GM21737 (cell line): Measurements from ENCODE around the gene TMEM14B.
"Not testable (repeated sequence)": the region's sequence is repeated elsewhere in the genome, so short reads cannot be mapped to it uniquely, and the experiment has no call there.

Experiments used
- ATAC-seq: cut with Tn5 transposase; IDR thresholded peaks from one replicate; pipeline ENCODE4 v1.9.1; 2021; ENCODE audit warnings: mild to moderate bottlenecking, moderate library complexity; ENCODE audit not compliant: unreplicated experiment

TMEM14B gene

DNA sequence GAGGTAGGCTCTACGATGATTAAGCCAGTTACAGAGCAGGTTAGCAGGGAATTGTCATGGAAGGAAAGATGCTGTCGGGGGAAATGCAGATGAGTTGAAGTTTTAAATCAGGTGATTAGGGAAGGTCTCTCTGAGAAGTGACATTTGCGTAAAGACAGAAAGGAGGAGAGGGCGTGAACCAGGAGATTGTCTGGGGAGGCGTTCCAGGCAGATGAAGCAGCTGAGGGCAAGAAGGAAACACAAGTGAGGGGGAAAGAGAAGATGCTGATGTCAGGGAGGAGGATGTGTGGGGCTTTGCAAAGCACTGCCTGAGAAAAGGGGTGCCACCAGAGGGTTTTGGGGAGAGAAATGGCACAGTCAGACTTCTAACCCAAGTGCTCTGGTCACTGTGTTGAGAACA, 2.5 kb upstream of the TMEM14B start:
- ATAC-seq = no peak

DNA sequence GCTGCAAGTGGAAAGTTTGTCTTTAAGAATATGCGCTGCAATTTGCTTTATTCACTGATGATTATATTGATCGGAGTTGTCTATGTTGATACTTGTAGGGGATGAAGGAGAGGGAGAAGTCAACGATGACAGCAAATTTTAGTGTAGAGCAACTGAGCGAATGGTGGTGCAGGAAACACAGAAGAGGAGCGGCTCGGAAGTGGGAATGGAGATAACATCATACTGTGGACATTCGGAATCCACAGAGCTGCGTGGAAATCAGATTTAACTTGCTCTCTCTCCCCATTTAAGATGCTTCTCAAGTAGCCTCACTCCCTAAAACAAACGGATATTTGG, 722 bp upstream of the TMEM14B start:
- ATAC-seq = no peak

- ATAC-seq = no peak
These were observed 2.1 kb downstream of the TMEM14B start for GRCh38 chr6:10749734-10750133.

- ATAC-seq = not testable (repeated sequence)
These were observed 3.0 kb downstream of the TMEM14B start for GRCh38 chr6:10750568-10750967.

DNA sequence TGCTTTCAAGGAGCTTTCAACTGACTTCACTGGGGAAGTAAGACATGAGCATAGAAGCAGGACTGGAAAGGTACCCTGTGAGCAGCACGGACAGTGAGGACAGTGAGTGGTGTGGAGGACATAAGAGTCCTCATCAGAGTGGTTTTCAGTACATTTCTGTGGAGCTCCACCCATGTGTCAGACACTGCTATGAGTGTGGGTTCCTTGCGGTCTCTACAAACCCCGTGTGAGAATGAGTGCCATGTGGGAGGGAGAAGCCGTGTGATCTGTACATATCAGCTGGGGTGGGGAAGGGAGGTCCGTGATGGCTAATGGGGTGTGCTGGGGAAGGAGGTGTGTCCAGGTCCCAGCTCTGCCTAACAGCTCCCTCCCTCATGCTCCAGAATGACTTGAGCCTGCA, 4.2 kb downstream of the TMEM14B start:
- ATAC-seq = not testable (repeated sequence)

DNA sequence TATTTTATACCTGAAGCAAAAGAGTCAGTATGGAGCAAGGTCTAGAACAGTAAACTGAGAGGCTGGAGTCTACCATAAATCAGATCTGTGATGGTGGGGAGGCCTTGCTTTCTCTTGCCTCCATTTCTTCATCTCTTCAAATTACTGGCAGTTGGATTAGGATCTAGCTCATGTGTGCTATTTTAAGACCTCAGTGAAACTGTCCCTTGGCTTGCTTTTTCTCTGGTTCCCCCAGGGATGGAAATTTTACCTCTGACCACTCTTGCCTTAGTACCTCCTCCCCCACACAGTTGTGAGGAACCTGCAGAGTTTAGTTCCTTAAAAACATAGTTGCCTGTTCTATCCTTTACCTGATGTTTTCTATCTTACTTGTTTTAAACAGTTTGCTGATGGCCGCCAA, 8.5 kb downstream of the TMEM14B start:
- no peak for ATAC-seq

DNA sequence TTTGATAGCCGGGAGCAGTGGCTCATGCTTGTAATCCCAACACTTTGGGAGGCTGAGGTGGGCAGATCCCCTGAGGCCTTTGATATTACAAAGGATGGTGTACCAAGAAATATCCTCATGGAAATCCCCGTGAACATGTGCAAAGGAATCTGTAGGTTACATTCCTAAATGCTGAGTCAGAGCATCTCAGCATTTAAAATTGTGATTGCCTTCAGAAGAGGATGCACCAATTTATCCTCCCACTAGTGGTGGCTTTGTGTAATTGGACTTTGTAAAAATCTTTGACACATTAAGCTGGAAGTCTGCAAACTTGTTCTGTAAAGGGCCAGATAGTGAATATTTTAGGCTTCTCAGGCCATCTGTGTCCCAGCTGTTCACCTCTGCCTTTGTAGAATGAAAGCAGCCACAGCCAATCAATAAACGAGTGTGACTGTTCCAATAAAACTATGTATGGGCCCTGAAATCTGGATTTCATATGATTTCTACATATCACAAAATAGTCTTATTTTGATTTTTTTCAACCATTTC, 11.8 kb downstream of the TMEM14B start:
- no peak for ATAC-seq

GRCh38 chr6:10759884-10760329, 12.3 kb downstream of the TMEM14B start:
- ATAC-seq = no peak

- ATAC-seq = no peak
These were observed 15.4 kb downstream of the TMEM14B start for GRCh38 chr6:10763006-10763405.

DNA sequence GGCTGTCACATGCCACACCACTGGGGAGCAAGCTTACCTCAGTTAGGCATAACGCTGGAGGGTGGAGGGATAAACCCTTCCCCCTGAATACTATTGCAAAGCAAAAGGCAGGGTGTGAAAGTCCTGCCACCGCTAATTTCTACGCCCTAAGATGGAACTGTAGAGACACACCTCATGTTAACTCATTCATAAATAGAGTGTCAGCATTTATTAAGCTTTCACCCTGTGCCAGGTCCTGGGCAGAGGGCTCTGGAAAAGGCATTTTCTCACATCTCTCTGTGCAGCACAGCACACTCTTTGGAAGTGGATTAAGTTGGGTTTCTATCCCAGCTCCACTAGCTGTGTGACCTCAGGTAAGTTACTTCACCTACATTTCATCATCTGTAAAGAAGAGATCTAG, 21.8 kb downstream of the TMEM14B start:
- no peak for ATAC-seq

- no peak for ATAC-seq
These were observed 23.8 kb downstream of the TMEM14B start for GRCh38 chr6:10771371-10771894.

DNA sequence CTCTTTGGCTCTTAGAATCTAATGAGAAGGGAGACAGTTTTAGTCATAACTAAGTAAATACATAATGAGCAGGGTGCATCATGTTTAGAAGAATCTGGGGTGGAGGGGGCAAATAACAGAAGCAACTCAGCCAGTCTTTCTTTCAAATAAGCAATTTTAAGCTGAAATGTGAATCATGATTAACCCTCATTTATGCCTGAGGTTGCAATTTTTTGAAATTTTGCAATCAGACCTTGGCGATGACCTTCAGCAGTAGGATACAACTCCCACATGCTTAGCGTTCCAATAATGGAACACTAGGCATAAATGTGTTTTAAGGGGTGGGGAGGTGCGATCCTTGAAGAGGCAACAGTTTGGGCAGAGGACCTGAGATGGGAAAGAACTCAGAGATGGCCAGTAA, 30.6 kb downstream of the TMEM14B start:
- ATAC-seq = no peak

DNA sequence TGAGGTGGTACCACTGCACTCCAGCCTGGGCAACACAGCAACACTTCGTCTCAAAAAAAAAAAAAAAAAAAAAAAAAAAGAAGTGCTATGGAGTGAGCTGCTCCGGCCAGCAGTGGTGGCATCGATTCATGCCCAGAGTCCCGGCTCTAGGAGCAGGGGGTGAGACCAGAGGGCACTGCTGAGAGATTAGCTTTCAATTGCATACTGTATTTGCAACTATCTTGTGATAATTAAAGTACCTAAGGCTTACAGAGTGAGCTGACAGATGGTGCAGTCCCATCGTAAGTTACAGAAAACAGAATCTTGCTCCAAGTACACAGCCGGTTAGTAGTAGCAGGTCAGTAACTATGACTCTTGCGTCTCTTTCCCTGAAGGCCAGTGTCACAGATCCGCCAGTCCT, 31.5 kb downstream of the TMEM14B start:
- ATAC-seq = no peak

- no peak for ATAC-seq
These were observed 44.1 kb downstream of the TMEM14B start for GRCh38 chr6:10791673-10792072.

GRCh38 chr6:10792101-10792500, 44.5 kb downstream of the TMEM14B start:
- no peak for ATAC-seq

DNA sequence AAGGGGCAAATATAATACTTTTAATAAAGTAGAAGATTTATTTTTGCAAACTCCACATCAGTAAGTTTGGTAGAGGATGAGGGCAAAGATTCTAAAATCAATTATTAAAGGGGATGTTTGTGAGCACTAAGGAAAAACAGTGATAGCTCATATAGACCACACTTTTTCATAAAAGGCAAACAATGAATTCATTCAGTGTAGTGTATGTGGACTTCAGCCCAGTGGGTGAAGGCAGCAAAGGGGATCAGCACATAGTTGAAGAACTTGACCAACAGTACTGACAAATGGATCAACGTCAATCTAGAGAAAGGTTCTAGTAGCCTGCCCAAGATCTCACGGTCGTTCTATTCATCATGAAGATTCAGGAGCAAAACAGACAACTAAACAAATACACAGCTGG, 45.4 kb downstream of the TMEM14B start:
- ATAC-seq = no peak

- ATAC-seq = no peak
These were observed 46.1 kb downstream of the TMEM14B start for GRCh38 chr6:10793695-10794094.

- no peak for ATAC-seq
These were observed 46.6 kb downstream of the TMEM14B start for GRCh38 chr6:10794239-10794638.

DNA sequence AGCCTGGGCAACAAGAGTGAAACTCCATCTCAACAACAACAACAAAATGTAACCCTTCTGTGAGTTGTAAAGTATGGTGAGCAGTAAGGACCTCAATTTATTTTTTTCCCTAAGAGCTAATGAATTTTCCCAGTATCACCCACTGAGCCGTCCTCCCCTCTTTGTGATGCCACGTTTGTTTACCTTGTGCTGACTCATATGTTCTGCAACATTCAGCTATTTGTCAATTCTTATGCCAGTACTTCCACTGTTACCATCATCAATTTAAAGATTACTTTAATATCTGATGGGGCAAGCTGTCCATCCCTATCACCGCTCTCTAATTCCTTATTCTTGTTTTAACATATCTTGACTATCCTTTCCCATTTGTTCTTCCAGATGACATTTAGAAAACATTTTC, 53.2 kb downstream of the TMEM14B start:
- no peak for ATAC-seq

DNA sequence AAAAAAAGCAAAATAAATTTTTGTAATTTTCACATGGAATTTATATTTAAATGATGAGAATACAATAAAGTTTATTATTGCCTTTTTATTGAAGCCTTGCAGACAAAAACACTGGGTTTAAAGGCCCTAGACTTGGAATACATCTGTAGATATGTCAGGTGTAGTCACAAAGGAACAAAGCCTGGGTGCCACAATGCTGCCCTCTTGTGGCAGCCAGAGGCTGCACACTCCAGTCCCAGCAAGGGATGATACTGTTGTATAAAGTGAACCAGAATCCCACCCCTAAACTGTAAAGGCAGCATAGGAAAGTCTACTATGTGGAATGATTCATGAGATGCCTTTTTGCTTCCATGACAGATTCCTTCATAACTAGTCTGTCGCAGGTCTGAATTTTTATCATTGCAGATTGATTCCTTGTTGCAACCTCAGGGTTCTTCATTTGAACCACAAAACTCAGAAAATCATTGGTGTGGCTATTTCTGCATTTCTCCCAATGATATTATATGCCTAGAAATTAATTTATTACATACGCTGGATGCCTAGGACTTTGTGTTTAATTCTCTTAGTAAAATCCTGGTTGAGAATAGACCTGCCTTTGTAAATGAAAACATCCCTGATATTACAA, 53.7 kb downstream of the TMEM14B start:
- ATAC-seq = peak; percentile 91
